GM23338 (cell line): Measurements from ENCODE around the gene CFAP74.

Experiments
- EZH2phosphoT487 ChIP-seq: fragments of 200-600 bp; sonication (generic); IDR thresholded peaks from one replicate; pipeline ENCODE4 v1.8.1; 2018; ENCODE audit warnings: antibody characterized with exemption; ENCODE audit not compliant: unreplicated experiment
- ZNF114 ChIP-seq: fragments of 250-450 bp; sonication (Bioruptor Pico); IDR thresholded peaks from 2 replicates; pipeline ENCODE4 v1.5.0; 2020; ENCODE audit warnings: mild to moderate bottlenecking, moderate library complexity
- TF ChIP-seq, protein P1 (sequence below), 2 experiments: fragments of 200-600 bp in 1 of 2; sonication (generic) in 1 of 2; conservative IDR thresholded peaks; 2 replicates each; pipeline versions ENCODE4 v1.5.1 to v1.6.1; 2016 to 2017; ENCODE audit warnings: antibody characterized with exemption in 2 of 2, low read depth in 2 of 2, mild to moderate bottlenecking in 2 of 2, moderate library complexity in 1 of 2

DNA sequence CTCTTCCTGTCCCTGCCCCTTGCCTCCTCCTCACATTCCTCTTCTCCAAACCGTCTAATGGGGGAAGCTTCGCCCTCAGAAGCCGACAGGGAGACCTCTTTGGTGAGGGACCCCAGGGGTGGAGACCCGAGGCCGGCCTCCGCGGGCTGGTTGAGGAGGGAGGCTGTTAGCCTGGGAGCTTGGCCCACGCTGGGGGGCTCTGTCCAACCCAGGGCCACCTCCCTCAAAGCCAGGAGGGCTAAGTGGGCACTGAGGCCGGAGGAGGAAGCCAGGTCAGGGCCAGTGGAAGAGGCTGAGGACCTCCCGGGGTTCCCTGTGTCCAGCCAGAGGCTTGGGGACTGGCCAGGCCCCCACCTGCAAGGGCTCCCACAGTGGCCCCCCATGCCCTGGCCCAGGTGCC, 20.9 kb upstream of the CFAP74 start:
- TF ChIP-seq EZH2phosphoT487 (no peak), ZNF114 (CRISPR knock-in tag) (no peak)
- TF ChIP-seq, protein P1, sequence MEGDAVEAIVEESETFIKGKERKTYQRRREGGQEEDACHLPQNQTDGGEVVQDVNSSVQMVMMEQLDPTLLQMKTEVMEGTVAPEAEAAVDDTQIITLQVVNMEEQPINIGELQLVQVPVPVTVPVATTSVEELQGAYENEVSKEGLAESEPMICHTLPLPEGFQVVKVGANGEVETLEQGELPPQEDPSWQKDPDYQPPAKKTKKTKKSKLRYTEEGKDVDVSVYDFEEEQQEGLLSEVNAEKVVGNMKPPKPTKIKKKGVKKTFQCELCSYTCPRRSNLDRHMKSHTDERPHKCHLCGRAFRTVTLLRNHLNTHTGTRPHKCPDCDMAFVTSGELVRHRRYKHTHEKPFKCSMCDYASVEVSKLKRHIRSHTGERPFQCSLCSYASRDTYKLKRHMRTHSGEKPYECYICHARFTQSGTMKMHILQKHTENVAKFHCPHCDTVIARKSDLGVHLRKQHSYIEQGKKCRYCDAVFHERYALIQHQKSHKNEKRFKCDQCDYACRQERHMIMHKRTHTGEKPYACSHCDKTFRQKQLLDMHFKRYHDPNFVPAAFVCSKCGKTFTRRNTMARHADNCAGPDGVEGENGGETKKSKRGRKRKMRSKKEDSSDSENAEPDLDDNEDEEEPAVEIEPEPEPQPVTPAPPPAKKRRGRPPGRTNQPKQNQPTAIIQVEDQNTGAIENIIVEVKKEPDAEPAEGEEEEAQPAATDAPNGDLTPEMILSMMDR (conservative IDR thresholded peaks at IDR 0.05; ENCODE audit: low read depth in 2 of 2): no peak
